ENCODE data around the gene ASF1A.

GRCh38 chr6:118893807-118894424 is at the start of gene ASF1A:
- TF ChIP-seq EZH2 (IDR thresholded peaks at IDR 0.05; ENCODE audit: insufficient read depth, poor library complexity, severe bottlenecking) (no peak), EZH2phosphoT487 (IDR thresholded peaks at IDR 0.05; ENCODE audit: insufficient read depth, low read depth) (no peak)

Measured in GM23248 (cell line).